HepG2 (cell line): Measurements from ENCODE around the gene DBN1. TPM values are rescaled to one million over a fixed set of nuclear protein-coding genes. Genes with fewer than 3 reads are reported as not detected.

Experiments
- HNRNPLL ChIP-seq: fragments of 200-400 bp; formaldehyde crosslinking; IDR thresholded peaks from 2 replicates; pipeline ENCODE4 v1.6.1; 2017; ENCODE audit warnings: mild to moderate bottlenecking, low read depth, low read length; ENCODE audit not compliant: poor library complexity, severe bottlenecking
- ISL2 ChIP-seq: sonication (generic); formaldehyde crosslinking; IDR thresholded peaks from 2 replicates; pipeline ENCODE4 v1.5.0; 2020; ENCODE audit warnings: missing genetic modification reagents
- MAZ ChIP-seq, 2 experiments: sonication (generic) in 1 of 2; formaldehyde crosslinking in 1 of 2; IDR thresholded peaks; 2 replicates each; pipeline versions ENCODE4 v1.5.0 to v1.6.1; 2012 to 2020; ENCODE audit warnings: low read depth in 2 of 2, mild to moderate bottlenecking in 2 of 2, borderline replicate concordance in 1 of 2, improper control_type of control experiment in 1 of 2, low read length in 1 of 2, missing genetic modification reagents in 1 of 2, moderate library complexity in 1 of 2
- NCOA2 ChIP-seq: sonication (generic); formaldehyde crosslinking; IDR thresholded peaks from 2 replicates; pipeline ENCODE4 v1.8.0; 2022; ENCODE audit warnings: inconsistent platforms
- NONO ChIP-seq, 2 experiments: fragments of 450-650 bp in 1 of 2; sonication (generic) in 1 of 2; formaldehyde crosslinking in 1 of 2; IDR thresholded peaks in 1 of 2; conservative IDR thresholded peaks in 1 of 2; 2 replicates each; pipeline versions ENCODE4 v1.6.1 to v1.8.0; 2017 to 2022; ENCODE audit warnings: mild to moderate bottlenecking in 1 of 2, missing genetic modification reagents in 1 of 2, moderate library complexity in 1 of 2
- NR2F6 ChIP-seq, 2 experiments: IDR thresholded peaks; 2 replicates each; pipeline ENCODE4 v1.6.1; 2016; ENCODE audit warnings: antibody characterized with exemption in 1 of 2, mild to moderate bottlenecking in 1 of 2
- SKI ChIP-seq: fragments of 450-650 bp; IDR thresholded peaks from one replicate; pipeline ENCODE4 v1.6.1; 2018; ENCODE audit warnings: mild to moderate bottlenecking; ENCODE audit not compliant: partially characterized antibody
- SOX5 ChIP-seq: IDR thresholded peaks from 2 replicates; pipeline ENCODE4 v1.6.1; 2016; ENCODE audit warnings: borderline replicate concordance
- ZNF121 ChIP-seq: sonication (generic); formaldehyde crosslinking; IDR thresholded peaks from 2 replicates; pipeline ENCODE4 v1.5.0; 2020; ENCODE audit warnings: mild to moderate bottlenecking, missing genetic modification reagents
- ZNF629 ChIP-seq: sonication (generic); formaldehyde crosslinking; conservative IDR thresholded peaks from 2 replicates; pipeline ENCODE4 v1.5.0; 2020; ENCODE audit warnings: missing genetic modification reagents
- ZNF850 ChIP-seq: sonication (generic); formaldehyde crosslinking; conservative IDR thresholded peaks from 2 replicates; pipeline ENCODE4 v1.9.0; 2021; ENCODE audit warnings: mild to moderate bottlenecking, missing genetic modification reagents
- polyA plus RNA-seq, 8 experiments: library from polyadenylated mRNA; depleted of rRNA in 3 of 8; stranded (reverse) in 7 of 8; unstranded in 1 of 8; fragments of >200 nt; fragmentation: Illumina TruSeq in 4 of 8; extraction: Trizol in 4 of 8; gene quantifications; 2 replicates each; pipeline versions ENCODE4 v1.2.1 to v1.2.3, GENCODE V29; 2011 to 2016; ENCODE audit warnings: low read depth in 4 of 8, missing spikeins in 1 of 8, mixed read lengths in 1 of 8; ENCODE audit not compliant: insufficient read depth in 1 of 8
- total RNA-seq, 5 experiments: library from RNA; depleted of rRNA; stranded (reverse); fragments of >200 nt; fragmentation: Illumina TruSeq; extraction: Trizol; gene quantifications; 2 replicates each; pipeline ENCODE4 v1.2.3, GENCODE V29; 2016; ENCODE audit warnings: low read depth in 1 of 5
- TF ChIP-seq, protein P1 (sequence below), 2 experiments: sonication (generic) in 1 of 2; formaldehyde crosslinking in 1 of 2; IDR thresholded peaks; 2 replicates each; pipeline versions ENCODE4 v1.6.1 to v1.9.0; 2014 to 2022; ENCODE audit warnings: antibody characterized with exemption in 1 of 2, borderline replicate concordance in 1 of 2, inconsistent platforms in 1 of 2, low read depth in 1 of 2, missing genetic modification reagents in 1 of 2
- TF ChIP-seq, protein P2 (sequence below): sonication (generic); formaldehyde crosslinking; IDR thresholded peaks from 2 replicates; pipeline ENCODE4; 2020; ENCODE audit warnings: missing genetic modification reagents, mild to moderate bottlenecking, borderline replicate concordance
- TF ChIP-seq, protein P3 (sequence below): fragments of 450-650 bp; IDR thresholded peaks from 2 replicates; pipeline ENCODE4 v1.6.1; 2016

DBN1 gene
- total and polyA plus RNA-seq, 2 of the 13 experiments (the other 11 are each of a cell fraction or from before 2014, with no cell fraction given) = 27.0 to 37.3 TPM

DNA sequence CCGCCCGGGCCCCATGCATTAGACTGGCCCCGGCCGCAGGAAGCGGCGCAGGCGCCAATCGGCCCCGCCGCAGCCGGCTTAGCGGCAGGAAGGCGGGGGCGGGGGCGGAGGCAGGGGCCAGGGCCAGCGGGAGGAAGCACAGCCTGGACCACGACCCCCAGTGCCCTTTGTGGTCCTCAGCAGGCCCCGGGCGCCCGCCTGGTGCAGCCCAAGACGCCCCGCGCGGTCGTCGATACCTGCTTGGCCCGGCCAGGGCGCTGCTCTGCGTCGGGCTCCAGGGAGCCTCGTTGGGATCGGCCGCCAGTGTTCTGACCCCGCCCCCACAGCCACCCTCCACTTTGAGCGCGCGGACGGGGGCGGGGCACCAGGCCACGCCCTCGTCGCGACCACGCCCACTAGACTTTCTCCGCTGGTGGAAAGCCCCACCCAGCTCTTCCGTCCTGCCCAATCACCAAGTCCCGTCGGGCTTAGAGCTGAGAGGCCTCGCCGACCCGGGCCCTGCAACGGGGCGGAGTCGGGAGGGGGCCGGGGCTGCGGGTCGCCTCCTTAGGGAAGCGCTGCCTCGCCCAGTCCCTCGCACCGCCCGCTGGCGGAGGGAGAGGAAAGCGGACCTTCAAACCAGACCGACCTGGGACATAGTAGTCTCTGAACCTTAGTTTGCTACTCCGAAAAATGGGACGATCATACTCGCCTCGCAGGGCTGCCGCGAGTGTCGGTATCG lies 24.0 kb upstream of the DBN1 start, which contains the start of gene PDLIM7 (continued):
- TF ChIP-seq, protein P1, sequence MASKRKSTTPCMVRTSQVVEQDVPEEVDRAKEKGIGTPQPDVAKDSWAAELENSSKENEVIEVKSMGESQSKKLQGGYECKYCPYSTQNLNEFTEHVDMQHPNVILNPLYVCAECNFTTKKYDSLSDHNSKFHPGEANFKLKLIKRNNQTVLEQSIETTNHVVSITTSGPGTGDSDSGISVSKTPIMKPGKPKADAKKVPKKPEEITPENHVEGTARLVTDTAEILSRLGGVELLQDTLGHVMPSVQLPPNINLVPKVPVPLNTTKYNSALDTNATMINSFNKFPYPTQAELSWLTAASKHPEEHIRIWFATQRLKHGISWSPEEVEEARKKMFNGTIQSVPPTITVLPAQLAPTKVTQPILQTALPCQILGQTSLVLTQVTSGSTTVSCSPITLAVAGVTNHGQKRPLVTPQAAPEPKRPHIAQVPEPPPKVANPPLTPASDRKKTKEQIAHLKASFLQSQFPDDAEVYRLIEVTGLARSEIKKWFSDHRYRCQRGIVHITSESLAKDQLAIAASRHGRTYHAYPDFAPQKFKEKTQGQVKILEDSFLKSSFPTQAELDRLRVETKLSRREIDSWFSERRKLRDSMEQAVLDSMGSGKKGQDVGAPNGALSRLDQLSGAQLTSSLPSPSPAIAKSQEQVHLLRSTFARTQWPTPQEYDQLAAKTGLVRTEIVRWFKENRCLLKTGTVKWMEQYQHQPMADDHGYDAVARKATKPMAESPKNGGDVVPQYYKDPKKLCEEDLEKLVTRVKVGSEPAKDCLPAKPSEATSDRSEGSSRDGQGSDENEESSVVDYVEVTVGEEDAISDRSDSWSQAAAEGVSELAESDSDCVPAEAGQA (IDR thresholded peaks at IDR 0.05; ENCODE audit: low read depth) = no peak
- TF ChIP-seq, protein P1 (CRISPR knock-in tag; IDR thresholded peaks at IDR 0.05; ENCODE audit: borderline replicate concordance) = no peak
- TF ChIP-seq NONO (IDR thresholded peaks at IDR 0.05) (no peak), NONO (CRISPR knock-in tag; conservative IDR thresholded peaks at IDR 0.05) (peak; percentile 41; the same call in 1 of the 2 replicates), SKI (peak; percentile 19), ZNF629 (peak; percentile 99), ZNF121 (peak; percentile 64), SOX5 (CRISPR knock-in tag) (peak; percentile 20; the same call in 1 of the 2 replicates), HNRNPLL (peak; percentile 70), NR2F6 (IDR thresholded peaks at IDR 0.05) (no peak), NR2F6 (CRISPR knock-in tag; IDR thresholded peaks at IDR 0.05) (peak; percentile 10; the same call in 1 of the 2 replicates), ISL2 (CRISPR knock-in tag) (0 out of 2 replicates have a peak, but pooled peaks have one; percentile 30), ZNF850 (CRISPR knock-in tag) (no peak), NCOA2 (CRISPR knock-in tag) (0 out of 2 replicates have a peak, but pooled peaks have one; percentile 19), MAZ (IDR thresholded peaks at IDR 0.05; ENCODE audit: borderline replicate concordance, low read depth, low read length) (no peak; the same call in 1 of the 2 replicates), MAZ (CRISPR knock-in tag; IDR thresholded peaks at IDR 0.05; ENCODE audit: low read depth) (peak; percentile 34)
- TF ChIP-seq, protein P2, sequence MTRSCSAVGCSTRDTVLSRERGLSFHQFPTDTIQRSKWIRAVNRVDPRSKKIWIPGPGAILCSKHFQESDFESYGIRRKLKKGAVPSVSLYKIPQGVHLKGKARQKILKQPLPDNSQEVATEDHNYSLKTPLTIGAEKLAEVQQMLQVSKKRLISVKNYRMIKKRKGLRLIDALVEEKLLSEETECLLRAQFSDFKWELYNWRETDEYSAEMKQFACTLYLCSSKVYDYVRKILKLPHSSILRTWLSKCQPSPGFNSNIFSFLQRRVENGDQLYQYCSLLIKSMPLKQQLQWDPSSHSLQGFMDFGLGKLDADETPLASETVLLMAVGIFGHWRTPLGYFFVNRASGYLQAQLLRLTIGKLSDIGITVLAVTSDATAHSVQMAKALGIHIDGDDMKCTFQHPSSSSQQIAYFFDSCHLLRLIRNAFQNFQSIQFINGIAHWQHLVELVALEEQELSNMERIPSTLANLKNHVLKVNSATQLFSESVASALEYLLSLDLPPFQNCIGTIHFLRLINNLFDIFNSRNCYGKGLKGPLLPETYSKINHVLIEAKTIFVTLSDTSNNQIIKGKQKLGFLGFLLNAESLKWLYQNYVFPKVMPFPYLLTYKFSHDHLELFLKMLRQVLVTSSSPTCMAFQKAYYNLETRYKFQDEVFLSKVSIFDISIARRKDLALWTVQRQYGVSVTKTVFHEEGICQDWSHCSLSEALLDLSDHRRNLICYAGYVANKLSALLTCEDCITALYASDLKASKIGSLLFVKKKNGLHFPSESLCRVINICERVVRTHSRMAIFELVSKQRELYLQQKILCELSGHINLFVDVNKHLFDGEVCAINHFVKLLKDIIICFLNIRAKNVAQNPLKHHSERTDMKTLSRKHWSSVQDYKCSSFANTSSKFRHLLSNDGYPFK = peak; percentile 83; the same call in 1 of the 2 replicates
- TF ChIP-seq, protein P3, sequence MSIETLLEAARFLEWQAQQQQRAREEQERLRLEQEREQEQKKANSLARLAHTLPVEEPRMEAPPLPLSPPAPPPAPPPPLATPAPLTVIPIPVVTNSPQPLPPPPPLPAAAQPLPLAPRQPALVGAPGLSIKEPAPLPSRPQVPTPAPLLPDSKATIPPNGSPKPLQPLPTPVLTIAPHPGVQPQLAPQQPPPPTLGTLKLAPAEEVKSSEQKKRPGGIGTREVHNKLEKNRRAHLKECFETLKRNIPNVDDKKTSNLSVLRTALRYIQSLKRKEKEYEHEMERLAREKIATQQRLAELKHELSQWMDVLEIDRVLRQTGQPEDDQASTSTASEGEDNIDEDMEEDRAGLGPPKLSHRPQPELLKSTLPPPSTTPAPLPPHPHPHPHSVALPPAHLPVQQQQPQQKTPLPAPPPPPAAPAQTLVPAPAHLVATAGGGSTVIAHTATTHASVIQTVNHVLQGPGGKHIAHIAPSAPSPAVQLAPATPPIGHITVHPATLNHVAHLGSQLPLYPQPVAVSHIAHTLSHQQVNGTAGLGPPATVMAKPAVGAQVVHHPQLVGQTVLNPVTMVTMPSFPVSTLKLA = peak; percentile 30; the same call in 1 of the 2 replicates
